Caco-2 (cell line): ENCODE results near the gene PPP1R16B. TPM values are rescaled to one million over a fixed set of nuclear protein-coding genes. Genes with fewer than 3 reads are reported as not detected.

Experiments
- BruUV-seq: library from RNA; stranded (reverse); fragments of 400-500 nt; replicated peaks from 2 replicates; lab custom pipeline; 2021; lab: Mats Ljungman, UMichigan
- CTCF ChIA-PET: fragments of 300-600 bp; sonication (Branson Sonifier 250); formaldehyde crosslinking; loops from one replicate; lab custom pipeline; 2022; ENCODE audit warnings: antibody characterized with exemption; lab: Charles Lee
- POLR2A ChIA-PET: fragments of 300-600 bp; sonication (Branson Sonifier 250); formaldehyde crosslinking; loops from one replicate; lab custom pipeline; 2022; ENCODE audit warnings: antibody characterized with exemption; lab: Charles Lee
- DNase-seq, 2 experiments: peaks; one replicate each; pipeline versions ENCODE4 v3.0.0 to v3.0.0-alpha.2; 2020 to 2022
- H3K27me3 ChIP-seq: replicated peaks from 2 replicates; pipeline ENCODE4 v1.6.0; 2011; ENCODE audit warnings: low read length; ENCODE audit not compliant: control insufficient read depth, insufficient read depth
- H3K36me3 ChIP-seq: 2 replicates; pipeline ENCODE4 v1.5.1; 2011; ENCODE audit warnings: low read length; ENCODE audit not compliant: control insufficient read depth, insufficient read depth
- H3K4me1 ChIP-seq: fragments of 250-450 bp; sonication (Bioruptor Pico); 2 replicates; pipeline ENCODE4 v1.5.1; 2020; ENCODE audit warnings: mild to moderate bottlenecking
- H3K4me3 ChIP-seq: 2 replicates; pipeline ENCODE4 v1.5.1; 2011; ENCODE audit warnings: low read depth, mild to moderate bottlenecking, control low read depth, low read length
- H3K9me3 ChIP-seq: fragments of 250-450 bp; sonication (Bioruptor Pico); 2 replicates; pipeline ENCODE4 v1.5.1; 2020; ENCODE audit warnings: mild to moderate bottlenecking, moderate library complexity
- H3K27ac Mint-ChIP-seq: one replicate; pipeline ENCODE4 v1.8.0; 2022; ENCODE audit warnings: mixed read lengths; ENCODE audit not compliant: unreplicated experiment
- H3K27me3 Mint-ChIP-seq: one replicate; pipeline ENCODE4 v1.8.0; 2022; ENCODE audit warnings: mixed read lengths; ENCODE audit not compliant: insufficient read depth, unreplicated experiment
- H3K36me3 Mint-ChIP-seq: one replicate; pipeline ENCODE4 v1.8.0; 2022; ENCODE audit warnings: mild to moderate bottlenecking, mixed read lengths; ENCODE audit not compliant: insufficient read depth, unreplicated experiment
- H3K4me1 Mint-ChIP-seq: one replicate; pipeline ENCODE4 v1.8.0; 2022; ENCODE audit warnings: low read depth, mixed read lengths; ENCODE audit not compliant: unreplicated experiment
- H3K4me3 Mint-ChIP-seq: one replicate; pipeline ENCODE4 v1.8.0; 2022; ENCODE audit warnings: mild to moderate bottlenecking, moderate library complexity, mixed read lengths; ENCODE audit not compliant: unreplicated experiment
- H3K9me3 Mint-ChIP-seq: one replicate; pipeline ENCODE4 v1.8.0; 2022; ENCODE audit warnings: mixed read lengths; ENCODE audit not compliant: unreplicated experiment
- intact Hi-C: fragments of 100-400 bp; cut with micrococcal nuclease; formaldehyde crosslinking; loops from one replicate; pipeline ENCODE4 v1.10.0; 2022; ENCODE audit not compliant: unreplicated experiment
- total RNA-seq: library from RNA; stranded (reverse); gene quantifications from 2 replicates; pipeline ENCODE4 v1.2.3, GENCODE V29; 2022
- TF ChIP-seq, protein P1 (sequence below), 2 experiments: fragments of 200-600 bp in 1 of 2; IDR thresholded peaks; 1 replicate in 1 of 2; 2 replicates in 1 of 2; pipeline versions ENCODE4 v1.5.1 to v1.8.0; 2011 to 2022; ENCODE audit warnings: antibody characterized with exemption in 1 of 2, control low read depth in 1 of 2, inconsistent platforms in 1 of 2, low read depth in 1 of 2, low read length in 1 of 2, mild to moderate bottlenecking in 1 of 2, moderate library complexity in 1 of 2; ENCODE audit not compliant: insufficient read depth in 1 of 2, severe bottlenecking in 1 of 2, unreplicated experiment in 1 of 2

The PPP1R16B gene
- total RNA-seq, 1 experiment from 2014 or later, result not detected

DNA sequence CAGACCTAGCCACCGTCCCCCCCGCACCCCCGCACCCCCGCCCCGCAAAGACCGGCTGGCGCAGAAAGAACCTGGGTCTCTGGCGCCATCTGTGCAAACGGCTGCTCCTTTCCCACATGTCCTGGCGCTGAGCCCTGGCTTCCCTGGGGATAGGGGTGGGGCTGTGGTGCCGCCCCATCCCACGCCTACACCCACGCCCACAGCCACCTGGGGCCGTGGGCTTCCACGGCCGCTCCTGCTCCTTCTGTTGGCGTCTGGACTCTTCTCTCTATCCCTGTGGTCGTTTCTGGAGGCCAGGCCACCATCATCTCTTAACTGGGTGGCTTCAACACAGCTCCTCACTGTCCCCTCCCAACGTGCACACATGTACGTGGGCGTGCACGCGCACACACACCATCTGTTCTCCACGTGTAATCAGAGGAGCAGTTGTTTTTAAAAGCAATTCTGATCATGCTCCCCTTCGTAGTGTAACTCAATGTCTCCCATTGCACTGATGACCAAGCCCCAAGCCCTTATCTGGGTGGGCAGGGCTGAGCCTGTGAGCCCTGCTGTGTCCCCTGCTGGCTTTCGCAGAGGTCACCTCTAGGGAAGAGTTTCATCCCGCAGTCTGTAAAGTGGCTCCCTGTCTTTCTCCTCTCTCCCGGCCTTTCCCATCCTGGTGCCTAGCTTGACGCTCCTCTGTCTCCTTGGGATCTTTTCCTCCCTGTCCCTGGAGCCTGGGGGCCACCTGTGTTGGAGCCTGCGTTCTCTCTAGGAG lies 88.8 kb downstream of the PPP1R16B start:
- H3K36me3 Mint-ChIP-seq, result no peaks in the 10 kb centered on the region
- H3K9me3 Mint-ChIP-seq, result no peaks in the 10 kb centered on the region
- Histone ChIP-seq H3K4me3 (peak overlapping the region; percentile 27), H3K27me3 (no peaks in the 10 kb centered on the region; the same call in 1 of the 2 replicates), H3K4me1 (peaks cover 3% of the 10 kb centered on the region; the same call in 1 of the 2 replicates), H3K36me3 (no peaks in the 10 kb centered on the region), H3K9me3 (no peaks in the 10 kb centered on the region)
- TF ChIP-seq, protein P1, sequence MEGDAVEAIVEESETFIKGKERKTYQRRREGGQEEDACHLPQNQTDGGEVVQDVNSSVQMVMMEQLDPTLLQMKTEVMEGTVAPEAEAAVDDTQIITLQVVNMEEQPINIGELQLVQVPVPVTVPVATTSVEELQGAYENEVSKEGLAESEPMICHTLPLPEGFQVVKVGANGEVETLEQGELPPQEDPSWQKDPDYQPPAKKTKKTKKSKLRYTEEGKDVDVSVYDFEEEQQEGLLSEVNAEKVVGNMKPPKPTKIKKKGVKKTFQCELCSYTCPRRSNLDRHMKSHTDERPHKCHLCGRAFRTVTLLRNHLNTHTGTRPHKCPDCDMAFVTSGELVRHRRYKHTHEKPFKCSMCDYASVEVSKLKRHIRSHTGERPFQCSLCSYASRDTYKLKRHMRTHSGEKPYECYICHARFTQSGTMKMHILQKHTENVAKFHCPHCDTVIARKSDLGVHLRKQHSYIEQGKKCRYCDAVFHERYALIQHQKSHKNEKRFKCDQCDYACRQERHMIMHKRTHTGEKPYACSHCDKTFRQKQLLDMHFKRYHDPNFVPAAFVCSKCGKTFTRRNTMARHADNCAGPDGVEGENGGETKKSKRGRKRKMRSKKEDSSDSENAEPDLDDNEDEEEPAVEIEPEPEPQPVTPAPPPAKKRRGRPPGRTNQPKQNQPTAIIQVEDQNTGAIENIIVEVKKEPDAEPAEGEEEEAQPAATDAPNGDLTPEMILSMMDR (IDR thresholded peaks at IDR 0.05; ENCODE audit: insufficient read depth in 1 of 2, low read depth in 1 of 2, low read length in 1 of 2, severe bottlenecking in 1 of 2, unreplicated experiment in 1 of 2), result peak in 1 of 2 experiments; percentile 3
- intact Hi-C loops, result loop anchor here (1.0 to 2.0 kb wide), 4 partner anchors 19 to 248 kb away; partner anchors contain the start of gene DHX35
- no peak for DNase-seq
- H3K27ac Mint-ChIP-seq, result no peak overlapping the region
- H3K27me3 Mint-ChIP-seq, result peaks cover 6% of the 10 kb centered on the region
- BruUV-seq, result no TSS peak
- H3K4me1 Mint-ChIP-seq, result peaks cover 17% of the 10 kb centered on the region
- H3K4me3 Mint-ChIP-seq, result peak overlapping the region; percentile 60
- ChIA-PET POLR2A (interaction anchor here (1.0 kb wide), 1 partner anchor 68 kb away, joined by 3 read pairs; the partner anchor contains the start of gene DHX35), CTCF (interaction anchor here (0.6 to 2.3 kb wide), 8 partner anchors 11 to 244 kb away, joined by 3 to 7 read pairs (median 4); no protein-coding TSS in a partner anchor)

DNA sequence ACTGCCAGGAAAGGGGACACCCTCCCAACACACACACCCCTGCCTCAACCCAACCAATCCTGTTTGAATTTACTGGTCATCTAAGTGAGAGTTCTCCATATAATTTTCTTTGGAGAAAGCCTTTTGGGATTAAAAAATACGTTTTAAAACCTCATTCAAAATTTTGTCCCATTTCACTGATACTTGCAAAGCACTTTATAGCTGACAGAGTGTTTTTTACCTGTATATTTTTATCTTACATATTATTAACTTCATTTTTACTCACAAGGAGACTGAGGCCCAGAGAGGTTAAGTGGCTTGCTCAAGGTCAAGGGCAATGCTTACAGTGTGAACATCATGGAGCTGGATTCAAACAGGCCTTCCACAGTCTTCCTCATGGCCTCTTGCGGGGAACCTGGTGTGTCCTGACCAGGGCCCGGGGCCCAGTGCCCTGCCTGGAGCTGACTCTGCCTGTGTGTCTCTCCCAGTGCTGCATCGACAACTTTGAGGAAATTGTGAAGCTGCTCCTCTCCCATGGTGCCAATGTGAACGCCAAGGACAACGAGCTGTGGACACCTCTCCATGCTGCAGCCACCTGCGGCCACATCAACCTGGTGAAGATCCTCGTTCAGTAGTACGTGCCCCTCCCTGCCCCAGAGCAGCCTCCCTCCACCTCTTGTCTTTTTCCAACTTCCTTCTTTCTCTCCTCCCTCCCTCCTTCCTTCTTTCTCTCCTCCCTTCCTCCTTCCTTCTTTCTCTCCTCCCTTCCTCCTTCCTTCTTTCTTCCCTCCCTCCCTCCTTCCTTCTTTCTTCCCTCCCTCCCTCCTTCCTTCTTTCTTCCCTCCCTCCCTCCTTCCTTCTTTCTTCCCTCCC lies 89.8 kb downstream of the PPP1R16B start:
- Histone ChIP-seq H3K9me3 (no peaks in the 10 kb centered on the region), H3K4me1 (peaks cover 3% of the 10 kb centered on the region; the same call in 1 of the 2 replicates), H3K36me3 (no peaks in the 10 kb centered on the region), H3K27me3 (no peaks in the 10 kb centered on the region; the same call in 1 of the 2 replicates), H3K4me3 (no peak overlapping the region)
- H3K4me3 Mint-ChIP-seq, result no peak overlapping the region
- H3K36me3 Mint-ChIP-seq, result no peaks in the 10 kb centered on the region
- DNase-seq, result no peak
- no peaks in the 10 kb centered on the region for H3K9me3 Mint-ChIP-seq
- TF ChIP-seq, protein P1 (IDR thresholded peaks at IDR 0.05; ENCODE audit: insufficient read depth in 1 of 2, low read depth in 1 of 2, low read length in 1 of 2, severe bottlenecking in 1 of 2, unreplicated experiment in 1 of 2), result no peak
- peaks cover 17% of the 10 kb centered on the region for H3K4me1 Mint-ChIP-seq
- CTCF ChIA-PET, result interaction anchor here (0.8 to 1.2 kb wide), 4 partner anchors 10 to 237 kb away, joined by 3 to 6 read pairs (median 4); no protein-coding TSS in a partner anchor
- POLR2A ChIA-PET, result interaction anchor here (1.0 kb wide), 1 partner anchor 67 kb away, joined by 3 read pairs; the partner anchor contains the start of gene DHX35
- intact Hi-C loops, result loop anchor here (2.0 kb wide), 1 partner anchor 67 kb away; the partner anchor contains the start of gene DHX35
- peaks cover 6% of the 10 kb centered on the region for H3K27me3 Mint-ChIP-seq
- H3K27ac Mint-ChIP-seq, result no peak overlapping the region
- no TSS peak for BruUV-seq
